Fibroblast of skin of back (primary cell): ENCODE measurements around the gene MRPL2.
A peak's percentile ranks its signal among the peaks of the same experiment; 100 is the strongest.

ENCODE experiments used
- DNase-seq: peaks from one replicate; pipeline ENCODE4 v3.0.0-alpha.2; 2013

Gene MRPL2

GRCh38 chr6:43020052-43020705, 39.1 kb downstream of the MRPL2 start:
- DNase-seq: no peak

DNA sequence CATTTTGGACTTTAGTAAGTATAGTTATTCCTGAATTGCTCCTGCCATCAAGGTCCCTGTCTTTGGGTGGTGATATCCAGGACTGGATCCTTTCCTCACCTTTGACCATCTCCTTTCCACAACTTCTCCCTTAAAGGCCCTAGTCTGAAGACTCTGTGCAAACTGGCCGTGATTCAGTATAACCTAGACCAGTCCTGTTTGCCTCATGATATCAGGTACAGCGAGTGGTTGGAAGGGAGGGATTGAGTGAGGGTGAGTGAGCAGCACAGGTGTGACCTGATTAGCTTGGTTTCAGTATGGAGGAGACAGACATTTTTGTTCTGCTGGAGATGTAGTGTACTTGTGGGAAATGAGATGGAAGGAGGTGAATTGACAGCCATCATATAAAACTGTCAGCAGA, 40.1 kb downstream of the MRPL2 start:
- no peak for DNase-seq

DNA sequence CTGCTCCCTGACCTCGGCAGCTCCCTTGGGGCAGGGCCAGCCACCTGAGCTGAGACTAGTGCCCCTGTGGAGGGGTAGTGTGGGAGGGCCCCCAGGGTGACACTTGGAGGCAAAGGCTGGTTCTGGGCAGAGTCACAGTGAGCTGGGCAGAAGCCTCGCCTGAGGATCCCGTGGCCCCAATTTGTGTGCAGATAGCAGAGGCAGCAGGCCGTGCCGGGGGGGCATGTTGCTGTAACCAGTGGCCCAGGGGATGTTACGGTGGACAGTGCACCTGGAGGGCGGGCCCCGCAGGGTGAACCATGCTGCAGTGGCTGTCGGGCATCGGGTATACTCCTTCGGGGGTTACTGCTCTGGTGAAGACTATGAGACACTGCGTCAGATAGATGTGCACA, 42.3 kb downstream of the MRPL2 start:
- DNase-seq: no peak

- no peak for DNase-seq
Observed at GRCh38 chr6:43016176-43016942, 42.9 kb downstream of the MRPL2 start.

GRCh38 chr6:43014434-43014909, 44.8 kb downstream of the MRPL2 start:
- DNase-seq: peak; percentile 53

GRCh38 chr6:43013843-43014433, 45.3 kb downstream of the MRPL2 start, which contains the start of the genes KLHDC3 and MEA1:
Gene KLHDC3, plus strand, starts transcription at chr6:43014249. Its CDS starts 2,944 bp downstream, at chr6:43017193.
Gene MEA1, minus strand, starts transcription at chr6:43013946. Its CDS starts 133 bp downstream, at chr6:43013813.
- DNase-seq: peak; percentile 100

GRCh38 chr6:43013097-43013842, 46.0 kb downstream of the MRPL2 start:
- peak; percentile 17 for DNase-seq

DNA sequence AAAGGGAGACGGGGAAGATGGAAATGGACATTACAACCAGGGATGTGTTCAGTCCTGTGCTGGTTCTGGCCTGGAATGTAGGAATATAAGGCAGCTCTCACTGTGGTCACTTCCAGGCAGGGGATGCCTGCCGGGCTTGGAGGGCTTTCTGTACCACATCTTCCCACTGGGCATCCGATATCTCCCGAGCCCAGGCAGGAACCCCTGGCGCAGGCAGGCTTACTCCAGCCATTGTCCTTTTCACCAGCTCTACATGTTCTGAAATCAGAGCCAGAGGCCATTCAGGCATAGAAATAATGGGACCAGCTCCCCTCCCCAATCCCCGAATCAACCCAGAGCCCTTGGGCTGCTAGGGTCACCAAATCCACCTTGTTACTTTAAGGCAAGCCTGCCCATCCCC, 46.9 kb downstream of the MRPL2 start:
- no peak for DNase-seq

GRCh38 chr6:43011207-43011606, 48.0 kb downstream of the MRPL2 start:
- DNase-seq: no peak

DNA sequence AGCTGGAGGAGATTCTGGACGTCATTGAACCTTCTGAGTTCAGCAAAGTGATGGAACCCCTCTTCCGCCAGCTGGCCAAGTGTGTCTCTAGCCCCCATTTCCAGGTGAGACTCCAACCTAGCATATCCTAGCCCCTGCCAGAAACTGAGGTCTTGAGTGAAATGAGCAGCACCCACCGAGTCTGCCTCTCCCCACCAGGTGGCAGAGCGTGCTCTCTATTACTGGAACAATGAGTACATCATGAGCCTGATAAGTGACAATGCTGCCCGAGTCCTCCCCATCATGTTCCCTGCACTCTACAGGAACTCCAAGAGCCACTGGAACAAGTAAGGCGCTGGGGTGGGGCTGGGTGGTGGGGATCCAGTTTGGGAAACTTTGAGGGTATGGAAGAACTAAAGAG, 50.1 kb downstream of the MRPL2 start:
- peak; percentile 36 for DNase-seq

DNA sequence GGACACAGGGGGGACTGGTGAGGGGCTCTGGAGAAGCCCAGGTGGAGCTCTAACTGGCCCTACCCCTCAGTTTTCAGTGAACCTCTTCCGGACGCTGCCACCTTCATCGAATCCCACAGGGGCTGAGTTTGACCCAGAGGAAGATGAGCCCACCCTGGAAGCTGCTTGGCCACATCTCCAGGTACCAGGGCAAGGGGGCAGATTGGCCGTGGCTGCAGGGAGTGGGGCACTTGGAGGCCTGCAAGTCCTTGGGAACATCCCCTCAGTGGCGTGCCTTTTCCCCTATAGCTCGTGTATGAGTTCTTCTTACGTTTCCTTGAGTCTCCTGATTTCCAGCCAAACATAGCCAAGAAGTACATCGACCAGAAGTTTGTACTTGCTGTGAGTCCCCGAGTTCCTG, 52.1 kb downstream of the MRPL2 start:
- no peak for DNase-seq

- DNase-seq: no peak
Observed at GRCh38 chr6:43006251-43006650, 53.0 kb downstream of the MRPL2 start.

- DNase-seq: no peak
Observed at GRCh38 chr6:43005844-43006243, 53.4 kb downstream of the MRPL2 start.
